Hindlimb muscle (tissue), 1 donor: ENCODE measurements around the gene KLHL8. TPM values are rescaled to one million over a fixed set of nuclear protein-coding genes. Genes with fewer than 3 reads are reported as not detected.

Experiments
- DNase-seq: peaks from one replicate; pipeline ENCODE4 v3.0.0-alpha.2; 2013
- polyA plus RNA-seq: library from polyadenylated mRNA; unstranded; fragments of 120-200 nt; gene quantifications from one replicate; pipeline ENCODE4 v1.2.1, GENCODE V29; 2013; ENCODE audit not compliant: insufficient read length

The KLHL8 gene
- polyA plus RNA-seq, 1 donor, result 9.3 TPM

DNA sequence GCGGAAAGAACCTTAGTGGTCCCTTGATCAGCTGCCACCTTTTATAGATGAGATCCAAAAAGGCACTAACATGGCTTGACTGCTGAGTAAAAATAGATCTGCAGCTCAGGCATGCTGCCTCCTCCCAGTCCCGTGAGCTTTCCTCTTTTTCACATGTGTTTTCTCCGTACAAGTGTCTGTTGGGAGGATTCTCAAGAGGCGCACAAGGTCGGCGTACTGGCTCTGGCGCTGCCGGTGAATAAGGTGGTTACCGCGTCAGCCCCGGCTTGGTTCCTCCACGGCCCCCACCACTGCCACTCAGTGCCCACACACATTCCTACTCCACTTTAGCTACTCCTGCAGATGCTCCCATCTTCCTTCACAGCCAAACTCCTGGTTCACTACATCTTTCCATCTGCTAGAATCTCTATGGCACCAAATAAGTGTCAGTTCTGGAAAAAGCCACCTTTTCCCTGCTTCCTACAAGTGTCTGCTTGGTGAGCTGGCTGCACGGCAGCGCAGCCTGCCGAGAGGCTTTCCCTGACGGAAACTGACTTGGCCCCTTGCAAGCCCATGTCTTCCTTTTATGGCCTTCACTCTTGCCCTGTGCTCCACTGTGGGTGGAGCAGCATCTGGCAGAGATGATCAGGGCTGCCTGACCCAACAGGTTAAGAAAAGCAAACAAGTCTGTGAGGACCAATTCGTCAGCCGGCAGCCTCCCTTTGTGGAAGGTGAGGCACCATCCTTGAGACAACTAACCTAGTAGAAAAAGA is 99.8 kb downstream of the KLHL8 start:
- no peak for DNase-seq

DNA sequence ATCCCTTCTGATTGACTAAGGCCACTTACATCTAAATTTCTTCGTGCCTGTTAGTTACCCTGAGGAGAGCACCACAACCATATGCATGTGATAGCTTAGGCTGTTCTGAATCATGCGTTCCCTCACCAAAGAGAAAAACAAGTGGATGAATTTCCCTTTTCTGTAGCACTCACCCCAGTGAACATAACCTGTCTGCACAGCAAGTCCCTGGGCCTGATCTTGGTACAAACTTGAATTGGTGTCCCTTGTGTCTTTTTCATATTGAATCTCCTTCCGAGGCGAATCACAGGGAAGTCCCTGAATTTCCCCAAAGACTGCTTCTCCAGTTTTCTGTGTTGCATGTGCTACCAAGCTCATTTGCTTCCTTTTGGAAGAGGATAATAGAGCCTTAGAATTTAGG is 100.4 kb downstream of the KLHL8 start:
- no peak for DNase-seq

DNA sequence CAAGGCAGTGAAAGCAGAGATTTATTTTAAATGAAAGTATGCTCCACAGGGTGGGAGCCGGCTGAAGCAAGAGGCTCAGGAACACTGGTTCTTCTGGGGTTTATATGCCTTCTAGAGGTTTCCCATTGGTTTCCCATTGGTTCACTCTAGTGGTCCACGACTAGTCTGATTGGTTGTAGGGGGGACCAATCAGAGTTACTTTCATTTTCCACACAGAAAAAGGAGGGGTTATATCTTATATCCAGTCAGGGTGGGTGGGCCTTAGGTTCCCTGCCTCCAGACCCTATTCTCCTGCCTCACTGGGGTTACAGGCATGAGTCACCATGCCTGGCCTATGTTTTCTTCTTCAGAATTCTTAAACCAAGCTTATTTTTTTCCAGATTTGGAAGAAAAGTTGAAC is 101.6 kb downstream of the KLHL8 start:
- no peak for DNase-seq

DNA sequence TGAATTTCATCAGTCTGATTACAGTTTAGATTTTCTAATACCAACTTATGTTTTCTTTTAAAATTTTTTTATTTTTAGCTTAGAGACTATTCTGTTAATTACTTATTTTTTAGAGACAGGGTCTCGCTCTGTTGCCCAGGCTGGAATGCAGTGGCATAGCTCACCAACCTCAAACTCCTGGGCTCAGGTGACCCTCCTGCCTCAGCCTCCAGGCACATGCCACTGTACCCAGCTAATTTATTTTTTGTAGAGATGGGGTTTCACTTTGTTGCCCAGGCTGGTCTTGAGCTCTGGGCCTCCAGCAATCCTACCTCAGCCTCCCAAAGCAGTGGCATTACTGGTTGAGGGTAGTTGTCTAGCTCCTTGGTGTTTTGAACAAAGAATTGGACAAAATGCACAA is 102.0 kb downstream of the KLHL8 start:
- no peak for DNase-seq

DNA sequence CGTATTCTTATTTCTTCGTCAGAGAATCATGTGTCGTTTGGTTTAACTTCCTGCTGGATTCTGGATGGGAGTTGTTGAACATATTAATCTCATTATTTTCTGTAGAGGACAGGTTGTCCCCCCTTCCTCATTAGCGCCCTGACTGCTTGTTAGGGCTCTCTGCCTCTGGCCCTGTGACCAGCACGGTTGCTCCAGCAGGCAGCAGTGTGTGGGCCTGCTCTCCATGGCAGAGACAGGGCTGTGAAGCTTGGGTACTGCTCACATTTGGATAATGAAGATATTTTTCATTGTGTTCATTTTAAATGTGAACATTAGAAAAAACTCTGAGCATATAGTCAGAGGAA is 102.7 kb downstream of the KLHL8 start:
- no peak for DNase-seq

DNA sequence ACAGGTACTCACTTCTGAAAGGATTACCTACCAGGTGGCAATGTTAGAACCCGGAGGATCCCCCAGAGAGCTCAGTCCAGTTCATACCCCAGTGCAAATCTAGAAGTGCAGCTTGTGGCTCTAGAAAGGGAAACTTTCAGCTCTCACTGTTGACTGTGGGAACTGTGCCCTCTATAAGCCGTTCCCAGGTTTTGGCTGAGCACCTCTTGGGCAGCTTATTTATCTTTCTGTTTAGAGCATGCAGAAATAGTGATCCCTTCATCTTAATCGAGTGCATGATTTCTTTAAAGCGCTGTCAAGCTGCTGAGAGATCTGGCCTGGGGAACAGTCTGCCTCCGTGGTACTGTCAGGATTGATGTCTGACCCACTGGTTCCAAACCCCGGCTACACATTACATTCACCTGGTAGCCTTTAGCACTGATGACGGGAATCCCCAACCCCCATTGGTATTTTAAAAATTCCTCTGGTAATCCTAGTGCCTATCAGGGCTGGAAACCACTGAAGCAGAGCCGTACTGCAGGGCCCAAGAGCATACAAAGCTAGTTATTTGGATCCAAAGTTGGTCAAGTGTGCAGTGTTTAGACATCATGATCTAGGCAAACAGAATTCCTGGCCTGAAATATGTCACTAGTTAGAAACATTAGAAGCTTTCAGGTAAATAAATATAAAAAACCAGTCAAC is 103.2 kb downstream of the KLHL8 start:
- DNase-seq, result no peak

DNA sequence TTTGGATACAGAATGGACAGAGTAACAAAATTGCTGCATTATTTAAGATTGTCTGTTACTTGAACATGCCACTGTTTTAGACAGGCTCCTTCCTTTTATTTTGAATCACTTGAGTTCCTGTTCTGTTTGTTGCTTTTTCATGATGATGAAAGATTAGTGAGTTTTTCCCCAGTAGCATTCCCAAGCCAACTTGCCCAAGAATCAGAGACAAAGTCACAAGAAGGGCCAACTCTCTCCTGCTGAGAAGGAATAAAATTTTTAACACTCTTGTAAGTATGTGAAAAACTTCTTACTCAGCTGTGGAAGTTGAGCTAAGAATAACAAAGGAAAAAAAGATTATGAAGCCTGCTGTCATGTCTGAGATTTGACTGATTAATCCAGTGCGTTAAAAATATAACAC is 104.2 kb downstream of the KLHL8 start:
- no peak for DNase-seq

DNA sequence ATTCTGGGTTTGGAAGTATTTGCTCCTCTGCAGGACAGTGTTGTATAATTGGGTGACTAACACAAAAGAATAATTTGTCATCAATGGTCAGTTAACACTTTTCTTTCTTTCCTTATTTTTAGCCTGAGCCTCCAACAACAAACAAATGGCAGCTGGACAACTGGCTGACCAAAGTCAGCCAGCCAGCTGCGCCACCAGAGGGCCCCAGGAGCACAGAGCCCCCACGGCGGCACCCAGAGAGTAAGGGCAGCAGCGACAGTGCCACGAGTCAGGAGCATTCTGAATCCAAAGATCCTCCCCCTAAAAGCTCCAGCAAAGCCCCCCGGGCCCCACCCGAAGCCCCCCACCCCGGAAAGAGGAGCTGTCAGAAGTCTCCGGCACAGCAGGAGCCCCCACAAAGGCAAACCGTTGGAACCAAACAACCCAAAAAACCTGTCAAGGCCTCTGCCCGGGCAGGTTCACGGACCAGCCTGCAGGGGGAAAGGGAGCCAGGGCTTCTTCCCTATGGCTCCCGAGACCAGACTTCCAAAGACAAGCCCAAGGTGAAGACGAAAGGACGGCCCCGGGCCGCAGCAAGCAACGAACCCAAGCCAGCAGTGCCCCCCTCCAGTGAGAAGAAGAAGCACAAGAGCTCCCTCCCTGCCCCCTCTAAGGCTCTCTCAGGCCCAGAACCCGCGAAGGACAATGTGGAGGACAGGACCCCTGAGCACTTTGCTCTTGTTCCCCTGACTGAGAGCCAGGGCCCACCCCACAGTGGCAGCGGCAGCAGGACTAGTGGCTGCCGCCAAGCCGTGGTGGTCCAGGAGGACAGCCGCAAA is 106.0 kb downstream of the KLHL8 start:
- DNase-seq, result no peak

DNA sequence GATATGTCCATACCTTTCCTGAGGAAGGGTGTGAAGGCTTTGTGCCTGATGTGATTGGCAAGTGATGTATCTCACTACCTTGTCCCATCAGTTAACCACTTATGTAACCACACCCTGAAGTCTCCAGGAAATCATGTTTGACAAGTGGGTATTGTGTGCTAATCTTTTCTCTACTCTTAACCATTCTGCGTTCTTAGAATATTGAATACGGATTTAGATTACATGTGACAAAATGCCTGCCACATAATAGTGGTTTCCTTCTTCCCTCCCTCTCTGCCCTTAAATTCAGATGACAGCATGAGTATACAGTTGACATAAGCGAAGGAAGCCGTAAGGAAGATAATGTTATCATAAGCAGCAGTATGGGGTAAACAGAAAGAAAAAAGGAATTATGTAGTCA is 108.4 kb downstream of the KLHL8 start:
- DNase-seq, result no peak

Other genes starting within 250 kb of the KLHL8 start
- not detected for gene HSD17B13, start 102.3 kb upstream of the KLHL8 start, polyA plus RNA-seq
- 18.9 TPM for gene HSD17B11, start 170.6 kb upstream of the KLHL8 start, polyA plus RNA-seq
- 26.0 TPM for gene NUDT9, start 202.0 kb upstream of the KLHL8 start, polyA plus RNA-seq